SH-SY5Y (cell line): ENCODE measurements around the gene LUC7L.

Source experiments
- GATA2 ChIP-seq: IDR thresholded peaks from 2 replicates; pipeline ENCODE4 v1.6.1; 2011; ENCODE audit warnings: mild to moderate bottlenecking, low read depth, low read length
- GATA3 ChIP-seq: IDR thresholded peaks from 2 replicates; pipeline ENCODE4 v1.6.1; 2011; ENCODE audit warnings: low read depth, mild to moderate bottlenecking, low read length, moderate library complexity

DNA sequence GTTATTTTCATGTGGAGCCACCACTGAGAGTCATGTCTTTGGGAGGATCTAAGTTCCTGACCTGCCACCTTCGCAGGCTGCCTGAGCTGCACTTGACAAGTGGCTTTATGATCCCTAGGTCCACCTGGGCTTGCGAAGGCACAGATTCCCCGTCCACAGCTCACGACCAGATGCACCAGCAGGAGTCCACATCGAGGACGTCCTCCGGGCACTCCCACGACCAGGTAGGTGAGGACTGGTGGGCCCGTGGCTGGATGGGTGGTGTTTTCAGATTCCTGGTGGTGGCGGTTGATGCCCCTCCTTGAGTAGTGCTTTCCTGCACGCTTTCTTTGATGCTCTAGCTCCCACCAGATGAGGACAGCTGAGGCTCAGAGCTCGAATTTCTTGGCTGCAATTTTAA lies 20.2 kb upstream of the LUC7L start:
- TF ChIP-seq GATA2: no peak
- no peak for TF ChIP-seq GATA3
